IMR-90 (cell line): ENCODE data around the gene CASP1.

Experiments used
- CEBPB ChIP-seq: IDR thresholded peaks from 2 replicates; pipeline ENCODE4 v1.6.1; 2012; ENCODE audit warnings: low read depth, low read length, improper control_type of control experiment
- CHD1 ChIP-seq: IDR thresholded peaks from 2 replicates; pipeline ENCODE4 v1.6.1; 2012; ENCODE audit warnings: low read depth, low read length, improper control_type of control experiment
- POLR2A ChIP-seq: IDR thresholded peaks from 2 replicates; pipeline ENCODE4 v1.6.1; 2012; ENCODE audit warnings: mild to moderate bottlenecking, low read depth, low read length
- RAD21 ChIP-seq: IDR thresholded peaks from 2 replicates; pipeline ENCODE4 v1.6.1; 2012; ENCODE audit warnings: low read length, improper control_type of control experiment
- RCOR1 ChIP-seq: IDR thresholded peaks from 2 replicates; pipeline ENCODE4 v1.6.1; 2012; ENCODE audit warnings: mild to moderate bottlenecking, low read length, improper control_type of control experiment; ENCODE audit not compliant: insufficient replicate concordance
- RFX5 ChIP-seq: IDR thresholded peaks from 2 replicates; pipeline ENCODE4 v1.8.0; 2012; ENCODE audit warnings: low read depth, mild to moderate bottlenecking, low read length, moderate library complexity
- SMC3 ChIP-seq: fragments of 150-350 bp; IDR thresholded peaks from 2 replicates; pipeline ENCODE4 v1.6.1; 2016; ENCODE audit warnings: low read depth, mild to moderate bottlenecking, antibody characterized with exemption, low read length, moderate library complexity
- TF ChIP-seq, protein P1 (sequence below): conservative IDR thresholded peaks from 2 replicates; pipeline ENCODE4 v1.5.1; 2012; ENCODE audit warnings: mild to moderate bottlenecking, low read depth, low read length, improper control_type of control experiment
- TF ChIP-seq, protein P2 (sequence below): fragments of 150-350 bp; IDR thresholded peaks from 2 replicates; pipeline ENCODE4 v1.6.1; 2016; ENCODE audit warnings: low read depth, mild to moderate bottlenecking, low read length, moderate library complexity, borderline replicate concordance
- TF ChIP-seq, protein P3 (sequence below): fragments of 150-350 bp; IDR thresholded peaks from 2 replicates; pipeline ENCODE4 v1.6.1; 2017; ENCODE audit warnings: mild to moderate bottlenecking, antibody characterized with exemption, low read length, low read depth

DNA sequence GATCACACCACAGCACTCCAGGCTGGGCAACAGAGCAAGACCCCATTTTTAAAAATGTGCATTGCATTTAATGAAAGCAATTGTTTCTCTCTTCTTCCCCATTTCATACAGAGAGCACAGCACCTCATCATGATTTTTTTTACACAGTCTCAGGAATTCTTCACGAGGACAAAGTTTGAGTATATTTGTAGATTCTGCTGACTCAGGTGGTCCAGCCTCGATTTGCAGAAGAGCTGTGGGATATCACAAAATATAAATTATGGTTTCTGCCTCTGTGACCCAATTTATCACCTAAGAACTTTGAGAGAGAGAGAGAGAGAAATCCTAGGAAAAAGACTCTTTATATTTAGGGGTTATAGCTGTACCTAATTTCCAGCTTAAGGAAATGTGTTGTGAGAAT lies 31.8 kb downstream of the CASP1 start:
- TF ChIP-seq, protein P1, sequence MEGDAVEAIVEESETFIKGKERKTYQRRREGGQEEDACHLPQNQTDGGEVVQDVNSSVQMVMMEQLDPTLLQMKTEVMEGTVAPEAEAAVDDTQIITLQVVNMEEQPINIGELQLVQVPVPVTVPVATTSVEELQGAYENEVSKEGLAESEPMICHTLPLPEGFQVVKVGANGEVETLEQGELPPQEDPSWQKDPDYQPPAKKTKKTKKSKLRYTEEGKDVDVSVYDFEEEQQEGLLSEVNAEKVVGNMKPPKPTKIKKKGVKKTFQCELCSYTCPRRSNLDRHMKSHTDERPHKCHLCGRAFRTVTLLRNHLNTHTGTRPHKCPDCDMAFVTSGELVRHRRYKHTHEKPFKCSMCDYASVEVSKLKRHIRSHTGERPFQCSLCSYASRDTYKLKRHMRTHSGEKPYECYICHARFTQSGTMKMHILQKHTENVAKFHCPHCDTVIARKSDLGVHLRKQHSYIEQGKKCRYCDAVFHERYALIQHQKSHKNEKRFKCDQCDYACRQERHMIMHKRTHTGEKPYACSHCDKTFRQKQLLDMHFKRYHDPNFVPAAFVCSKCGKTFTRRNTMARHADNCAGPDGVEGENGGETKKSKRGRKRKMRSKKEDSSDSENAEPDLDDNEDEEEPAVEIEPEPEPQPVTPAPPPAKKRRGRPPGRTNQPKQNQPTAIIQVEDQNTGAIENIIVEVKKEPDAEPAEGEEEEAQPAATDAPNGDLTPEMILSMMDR: no peak
- TF ChIP-seq RFX5 (no peak), POLR2A (no peak), SMC3 (no peak), CHD1 (no peak), CEBPB (no peak), RAD21 (no peak), RCOR1 (no peak)
- TF ChIP-seq, protein P2, sequence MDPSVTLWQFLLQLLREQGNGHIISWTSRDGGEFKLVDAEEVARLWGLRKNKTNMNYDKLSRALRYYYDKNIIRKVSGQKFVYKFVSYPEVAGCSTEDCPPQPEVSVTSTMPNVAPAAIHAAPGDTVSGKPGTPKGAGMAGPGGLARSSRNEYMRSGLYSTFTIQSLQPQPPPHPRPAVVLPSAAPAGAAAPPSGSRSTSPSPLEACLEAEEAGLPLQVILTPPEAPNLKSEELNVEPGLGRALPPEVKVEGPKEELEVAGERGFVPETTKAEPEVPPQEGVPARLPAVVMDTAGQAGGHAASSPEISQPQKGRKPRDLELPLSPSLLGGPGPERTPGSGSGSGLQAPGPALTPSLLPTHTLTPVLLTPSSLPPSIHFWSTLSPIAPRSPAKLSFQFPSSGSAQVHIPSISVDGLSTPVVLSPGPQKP: no peak
- TF ChIP-seq, protein P3, sequence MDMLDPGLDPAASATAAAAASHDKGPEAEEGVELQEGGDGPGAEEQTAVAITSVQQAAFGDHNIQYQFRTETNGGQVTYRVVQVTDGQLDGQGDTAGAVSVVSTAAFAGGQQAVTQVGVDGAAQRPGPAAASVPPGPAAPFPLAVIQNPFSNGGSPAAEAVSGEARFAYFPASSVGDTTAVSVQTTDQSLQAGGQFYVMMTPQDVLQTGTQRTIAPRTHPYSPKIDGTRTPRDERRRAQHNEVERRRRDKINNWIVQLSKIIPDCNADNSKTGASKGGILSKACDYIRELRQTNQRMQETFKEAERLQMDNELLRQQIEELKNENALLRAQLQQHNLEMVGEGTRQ: no peak
